SK-N-SH (cell line): ENCODE data around the gene TEAD3.

Experiments used
- TF ChIP-seq, protein P1 (sequence below): fragments of 200-600 bp; sonication (generic); IDR thresholded peaks from 2 replicates; pipeline ENCODE4 v1.6.1; 2017; ENCODE audit warnings: antibody characterized with exemption, mild to moderate bottlenecking, moderate library complexity
- TF ChIP-seq, protein P2 (sequence below): fragments of 150-350 bp; IDR thresholded peaks from 2 replicates; pipeline ENCODE4 v1.6.1; 2017; ENCODE audit warnings: antibody characterized with exemption, low read length, low read depth, borderline replicate concordance

DNA sequence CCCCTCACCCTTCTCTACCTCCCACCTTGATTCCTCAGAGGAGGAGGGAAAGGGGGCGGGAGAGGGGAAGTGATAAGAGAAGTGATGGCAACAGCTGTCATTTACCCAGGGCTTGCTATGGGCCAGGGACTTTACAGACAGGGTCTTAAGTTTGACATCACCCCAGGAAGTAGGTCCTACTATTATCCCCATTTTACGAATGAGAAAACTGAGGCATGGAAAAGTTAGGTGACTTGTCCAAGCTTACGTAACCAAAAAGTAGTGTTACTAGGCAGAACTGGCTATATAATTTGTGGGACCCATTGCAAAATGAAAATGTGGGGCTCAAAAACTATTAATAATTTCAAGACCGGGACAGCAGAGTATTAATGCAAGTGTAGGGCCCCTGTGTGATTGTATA, 55.2 kb downstream of the TEAD3 start:
- TF ChIP-seq, protein P1, sequence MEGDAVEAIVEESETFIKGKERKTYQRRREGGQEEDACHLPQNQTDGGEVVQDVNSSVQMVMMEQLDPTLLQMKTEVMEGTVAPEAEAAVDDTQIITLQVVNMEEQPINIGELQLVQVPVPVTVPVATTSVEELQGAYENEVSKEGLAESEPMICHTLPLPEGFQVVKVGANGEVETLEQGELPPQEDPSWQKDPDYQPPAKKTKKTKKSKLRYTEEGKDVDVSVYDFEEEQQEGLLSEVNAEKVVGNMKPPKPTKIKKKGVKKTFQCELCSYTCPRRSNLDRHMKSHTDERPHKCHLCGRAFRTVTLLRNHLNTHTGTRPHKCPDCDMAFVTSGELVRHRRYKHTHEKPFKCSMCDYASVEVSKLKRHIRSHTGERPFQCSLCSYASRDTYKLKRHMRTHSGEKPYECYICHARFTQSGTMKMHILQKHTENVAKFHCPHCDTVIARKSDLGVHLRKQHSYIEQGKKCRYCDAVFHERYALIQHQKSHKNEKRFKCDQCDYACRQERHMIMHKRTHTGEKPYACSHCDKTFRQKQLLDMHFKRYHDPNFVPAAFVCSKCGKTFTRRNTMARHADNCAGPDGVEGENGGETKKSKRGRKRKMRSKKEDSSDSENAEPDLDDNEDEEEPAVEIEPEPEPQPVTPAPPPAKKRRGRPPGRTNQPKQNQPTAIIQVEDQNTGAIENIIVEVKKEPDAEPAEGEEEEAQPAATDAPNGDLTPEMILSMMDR: no peak
- TF ChIP-seq, protein P2, sequence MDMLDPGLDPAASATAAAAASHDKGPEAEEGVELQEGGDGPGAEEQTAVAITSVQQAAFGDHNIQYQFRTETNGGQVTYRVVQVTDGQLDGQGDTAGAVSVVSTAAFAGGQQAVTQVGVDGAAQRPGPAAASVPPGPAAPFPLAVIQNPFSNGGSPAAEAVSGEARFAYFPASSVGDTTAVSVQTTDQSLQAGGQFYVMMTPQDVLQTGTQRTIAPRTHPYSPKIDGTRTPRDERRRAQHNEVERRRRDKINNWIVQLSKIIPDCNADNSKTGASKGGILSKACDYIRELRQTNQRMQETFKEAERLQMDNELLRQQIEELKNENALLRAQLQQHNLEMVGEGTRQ: no peak
